Ishikawa (cell line): ENCODE data around the gene NGF.

Experiments used
- CEBPB ChIP-seq: IDR thresholded peaks from 2 replicates; pipeline ENCODE4 v1.6.1; 2012
- CREB1 ChIP-seq: IDR thresholded peaks from 2 replicates; pipeline ENCODE4 v1.6.1; 2012; ENCODE audit warnings: low read depth
- EGR1 ChIP-seq: IDR thresholded peaks from 2 replicates; pipeline ENCODE4 v1.6.1; 2012
- EP300 ChIP-seq: IDR thresholded peaks from 2 replicates; pipeline ENCODE4 v1.6.1; 2012; ENCODE audit warnings: borderline replicate concordance
- FOXM1 ChIP-seq: IDR thresholded peaks from 2 replicates; pipeline ENCODE4 v1.6.1; 2012; ENCODE audit warnings: low read depth, borderline replicate concordance
- NFIC ChIP-seq: IDR thresholded peaks from 2 replicates; pipeline ENCODE4 v1.6.1; 2012
- RAD21 ChIP-seq: IDR thresholded peaks from 2 replicates; pipeline ENCODE4 v1.6.1; 2012; ENCODE audit warnings: low read depth
- TAF1 ChIP-seq: IDR thresholded peaks from 2 replicates; pipeline ENCODE4 v1.6.1; 2012; ENCODE audit warnings: low read depth, mild to moderate bottlenecking
- TCF12 ChIP-seq: IDR thresholded peaks from 2 replicates; pipeline ENCODE4 v1.6.1; 2012; ENCODE audit warnings: low read depth
- TEAD4 ChIP-seq: IDR thresholded peaks from 2 replicates; pipeline ENCODE4 v1.6.1; 2012
- YY1 ChIP-seq: IDR thresholded peaks from 2 replicates; pipeline ENCODE4 v1.6.1; 2012; ENCODE audit warnings: low read depth
- ZBTB7A ChIP-seq: IDR thresholded peaks from 2 replicates; pipeline ENCODE4 v1.6.1; 2012; ENCODE audit warnings: low read depth
- TF ChIP-seq, protein P1 (sequence below): IDR thresholded peaks from 2 replicates; pipeline ENCODE4 v1.6.1; 2012
- TF ChIP-seq, protein P2 (sequence below): IDR thresholded peaks from 2 replicates; pipeline ENCODE4 v1.6.1; 2012
- TF ChIP-seq, protein P3 (sequence below): IDR thresholded peaks from 2 replicates; pipeline ENCODE4 v1.6.1; 2012; ENCODE audit warnings: low read depth, mild to moderate bottlenecking

The NGF gene

DNA sequence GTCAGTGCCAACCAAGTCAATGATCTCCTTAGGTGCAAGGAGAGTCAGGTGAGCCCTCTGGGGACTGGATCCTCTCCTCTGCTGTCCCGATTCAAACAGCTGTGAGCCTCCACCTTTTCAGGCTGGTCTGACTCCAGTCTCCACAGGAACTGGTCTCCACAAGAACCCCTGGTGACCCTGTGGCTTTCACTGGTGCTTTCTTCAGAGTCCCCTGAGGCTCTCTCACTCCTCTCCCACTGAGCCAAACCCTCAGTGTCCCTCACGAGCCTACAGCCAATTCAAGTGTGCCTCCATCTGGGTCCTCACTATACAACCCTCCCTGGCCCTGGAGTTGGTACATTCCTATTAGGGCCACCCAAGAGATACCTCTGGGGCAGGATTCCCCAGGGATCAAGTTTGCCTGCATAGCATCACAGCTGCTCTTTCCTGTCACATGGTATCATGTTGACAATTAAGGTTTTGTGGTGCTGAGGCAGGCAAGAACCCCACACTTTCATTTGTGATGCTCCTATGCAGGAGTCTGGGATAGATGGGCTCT, 5.2 kb upstream of the NGF start:
- no peak for TF ChIP-seq CREB1
- no peak for TF ChIP-seq TAF1
- no peak for TF ChIP-seq FOXM1
- TF ChIP-seq NFIC, result no peak
- TF ChIP-seq TEAD4, result no peak
- TF ChIP-seq YY1, result no peak
- no peak for TF ChIP-seq RAD21
- TF ChIP-seq, protein P1, sequence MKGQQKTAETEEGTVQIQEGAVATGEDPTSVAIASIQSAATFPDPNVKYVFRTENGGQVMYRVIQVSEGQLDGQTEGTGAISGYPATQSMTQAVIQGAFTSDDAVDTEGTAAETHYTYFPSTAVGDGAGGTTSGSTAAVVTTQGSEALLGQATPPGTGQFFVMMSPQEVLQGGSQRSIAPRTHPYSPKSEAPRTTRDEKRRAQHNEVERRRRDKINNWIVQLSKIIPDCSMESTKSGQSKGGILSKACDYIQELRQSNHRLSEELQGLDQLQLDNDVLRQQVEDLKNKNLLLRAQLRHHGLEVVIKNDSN, result no peak
- no peak for TF ChIP-seq ZBTB7A
- no peak for TF ChIP-seq EGR1
- no peak for TF ChIP-seq CEBPB
- TF ChIP-seq, protein P2, sequence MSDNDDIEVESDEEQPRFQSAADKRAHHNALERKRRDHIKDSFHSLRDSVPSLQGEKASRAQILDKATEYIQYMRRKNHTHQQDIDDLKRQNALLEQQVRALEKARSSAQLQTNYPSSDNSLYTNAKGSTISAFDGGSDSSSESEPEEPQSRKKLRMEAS, result no peak
- TF ChIP-seq, protein P3, sequence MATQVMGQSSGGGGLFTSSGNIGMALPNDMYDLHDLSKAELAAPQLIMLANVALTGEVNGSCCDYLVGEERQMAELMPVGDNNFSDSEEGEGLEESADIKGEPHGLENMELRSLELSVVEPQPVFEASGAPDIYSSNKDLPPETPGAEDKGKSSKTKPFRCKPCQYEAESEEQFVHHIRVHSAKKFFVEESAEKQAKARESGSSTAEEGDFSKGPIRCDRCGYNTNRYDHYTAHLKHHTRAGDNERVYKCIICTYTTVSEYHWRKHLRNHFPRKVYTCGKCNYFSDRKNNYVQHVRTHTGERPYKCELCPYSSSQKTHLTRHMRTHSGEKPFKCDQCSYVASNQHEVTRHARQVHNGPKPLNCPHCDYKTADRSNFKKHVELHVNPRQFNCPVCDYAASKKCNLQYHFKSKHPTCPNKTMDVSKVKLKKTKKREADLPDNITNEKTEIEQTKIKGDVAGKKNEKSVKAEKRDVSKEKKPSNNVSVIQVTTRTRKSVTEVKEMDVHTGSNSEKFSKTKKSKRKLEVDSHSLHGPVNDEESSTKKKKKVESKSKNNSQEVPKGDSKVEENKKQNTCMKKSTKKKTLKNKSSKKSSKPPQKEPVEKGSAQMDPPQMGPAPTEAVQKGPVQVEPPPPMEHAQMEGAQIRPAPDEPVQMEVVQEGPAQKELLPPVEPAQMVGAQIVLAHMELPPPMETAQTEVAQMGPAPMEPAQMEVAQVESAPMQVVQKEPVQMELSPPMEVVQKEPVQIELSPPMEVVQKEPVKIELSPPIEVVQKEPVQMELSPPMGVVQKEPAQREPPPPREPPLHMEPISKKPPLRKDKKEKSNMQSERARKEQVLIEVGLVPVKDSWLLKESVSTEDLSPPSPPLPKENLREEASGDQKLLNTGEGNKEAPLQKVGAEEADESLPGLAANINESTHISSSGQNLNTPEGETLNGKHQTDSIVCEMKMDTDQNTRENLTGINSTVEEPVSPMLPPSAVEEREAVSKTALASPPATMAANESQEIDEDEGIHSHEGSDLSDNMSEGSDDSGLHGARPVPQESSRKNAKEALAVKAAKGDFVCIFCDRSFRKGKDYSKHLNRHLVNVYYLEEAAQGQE, result no peak
- TF ChIP-seq TCF12, result no peak

DNA sequence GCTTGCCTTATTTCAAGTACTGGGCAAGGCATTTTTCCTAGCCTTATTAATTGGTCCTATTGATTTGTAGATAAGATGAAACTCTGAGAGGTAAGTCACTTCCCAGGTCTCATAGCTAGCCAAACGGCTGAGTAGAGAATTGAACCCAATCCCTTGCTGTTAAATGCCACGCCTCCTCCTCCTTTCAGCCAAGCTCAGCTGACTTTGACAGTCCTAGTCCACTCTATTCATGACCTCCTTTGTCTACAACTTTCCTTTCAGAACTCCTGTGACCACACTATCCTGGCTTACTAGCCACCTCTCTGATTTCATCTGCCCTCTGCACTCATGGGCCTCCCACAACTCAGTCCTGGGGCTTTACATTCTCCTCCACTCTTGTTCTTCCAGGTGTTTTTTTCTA, 3.9 kb upstream of the NGF start:
- TF ChIP-seq CREB1 (no peak), EGR1 (no peak), EP300 (no peak), FOXM1 (no peak), TAF1 (no peak), NFIC (no peak), TCF12 (no peak), RAD21 (no peak), ZBTB7A (no peak), CEBPB (no peak), YY1 (no peak), TEAD4 (no peak)
- TF ChIP-seq, protein P3, result no peak
- TF ChIP-seq, protein P1, result no peak
- TF ChIP-seq, protein P2, result no peak

DNA sequence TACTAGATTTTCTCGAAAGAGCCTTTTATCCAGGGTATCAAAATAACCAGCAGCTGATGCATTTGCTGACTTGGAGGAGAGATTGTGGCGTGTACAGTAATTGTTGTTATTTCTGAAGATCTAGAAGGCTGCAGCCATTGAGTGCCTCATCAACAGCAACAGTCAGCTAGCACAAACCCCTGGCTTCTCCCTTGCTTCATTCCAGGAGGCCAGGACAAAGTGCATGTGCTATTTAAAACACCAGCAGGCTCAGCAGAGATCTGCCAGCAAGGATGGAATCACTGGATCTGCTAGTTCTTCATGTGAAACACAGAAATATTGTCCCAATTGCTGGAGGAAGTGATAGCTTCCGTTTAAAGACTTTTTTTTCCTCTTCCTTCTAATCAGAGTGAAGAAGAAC, 2.8 kb upstream of the NGF start:
- TF ChIP-seq FOXM1 (no peak), YY1 (no peak), CREB1 (no peak), TEAD4 (no peak), NFIC (no peak), CEBPB (no peak), EP300 (no peak), TAF1 (no peak), ZBTB7A (no peak), TCF12 (no peak), RAD21 (no peak), EGR1 (no peak)
- TF ChIP-seq, protein P3, result no peak
- TF ChIP-seq, protein P2, result no peak
- TF ChIP-seq, protein P1, result no peak

DNA sequence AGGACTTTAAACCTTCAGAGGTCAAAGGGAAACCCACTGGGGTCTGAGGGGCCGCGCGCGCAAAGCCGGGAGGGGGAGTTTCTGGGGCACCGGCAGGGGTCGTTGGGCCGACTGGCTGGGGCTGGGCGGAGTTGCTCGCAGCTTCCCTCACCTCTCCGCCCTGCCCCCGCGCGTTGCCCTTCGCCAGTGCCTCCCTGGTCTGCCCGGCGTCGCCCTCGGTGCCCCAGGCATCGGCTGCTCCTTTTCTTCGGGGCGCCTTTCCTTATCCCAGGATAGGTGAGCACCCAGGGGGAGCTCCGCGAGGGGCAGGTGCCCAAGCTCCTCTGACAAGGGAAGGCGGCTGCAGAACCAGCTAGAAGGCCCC, 390 bp upstream of the NGF start:
- TF ChIP-seq TCF12 (no peak), EGR1 (no peak), NFIC (no peak), CREB1 (no peak), CEBPB (no peak), EP300 (no peak), TEAD4 (no peak), ZBTB7A (no peak), TAF1 (no peak), FOXM1 (no peak), YY1 (no peak), RAD21 (no peak)
- TF ChIP-seq, protein P2, result no peak
- TF ChIP-seq, protein P3, result no peak
- TF ChIP-seq, protein P1, result no peak
